Esophagus (tissue), 2 donors: ENCODE data around the gene GNE. TPM values are rescaled to one million over a fixed set of nuclear protein-coding genes. Genes with fewer than 3 reads are reported as not detected.

Source experiments
- H3K27ac ChIP-seq, 2 donors: one replicate each; pipeline ENCODE4 v1.5.1; 2013; ENCODE audit warnings: low read depth in 2 of 2, mild to moderate bottlenecking in 2 of 2, inconsistent platforms in 1 of 2, low read length in 1 of 2, moderate library complexity in 1 of 2
- H3K27me3 ChIP-seq, 2 donors: one replicate each; pipeline ENCODE4 v1.6.1; 2013; ENCODE audit warnings: low read length in 2 of 2, control low read depth in 1 of 2, mild to moderate bottlenecking in 1 of 2; ENCODE audit not compliant: insufficient read depth in 2 of 2, control insufficient read depth in 1 of 2
- H3K36me3 ChIP-seq, 2 donors: one replicate each; pipeline ENCODE4 v1.6.1; 2013; ENCODE audit warnings: low read length in 1 of 2; ENCODE audit not compliant: control insufficient read depth in 2 of 2, insufficient read depth in 2 of 2
- H3K4me1 ChIP-seq, 2 donors: one replicate each; pipeline ENCODE4 v1.6.1; 2013; ENCODE audit warnings: low read length in 1 of 2; ENCODE audit not compliant: control insufficient read depth in 2 of 2, insufficient read depth in 2 of 2
- H3K4me3 ChIP-seq, 2 donors: one replicate each; pipeline ENCODE4 v1.5.1; 2013; ENCODE audit warnings: low read length in 2 of 2, mild to moderate bottlenecking in 2 of 2, low read depth in 1 of 2, moderate library complexity in 1 of 2
- H3K9me3 ChIP-seq, 2 donors: one replicate each; pipeline ENCODE4 v1.6.1; 2013; ENCODE audit warnings: mild to moderate bottlenecking in 2 of 2, low read depth in 1 of 2, low read length in 1 of 2, moderate library complexity in 1 of 2; ENCODE audit not compliant: control insufficient read depth in 2 of 2, insufficient read depth in 1 of 2
- WGBS, 2 donors: extraction: QIAGEN DNeasy Blood & Tissue Kit; methylation state at CpG; one replicate each; pipeline ENCODE4 v1.1.7; 2013; 5-methylcytosine and 5-hydroxymethylcytosine counted together
- polyA plus RNA-seq, 2 donors: library from polyadenylated mRNA; stranded (reverse); fragments of 200-250 nt; gene quantifications; one replicate each; pipeline ENCODE4 v1.2.3, GENCODE V29; 2013
- donor health status: healthy with polysubstance abuse.
- donor health status: Bipolar disorder and iron deficiency.

The GNE gene
- polyA plus RNA-seq, 2 donors = 4.8 to 13.0 TPM

GRCh38 chr9:36204906-36205547 lies 53.2 kb downstream of the GNE start:
- H3K4me3 ChIP-seq = no peak overlapping the region
- peaks cover 30 to 40% of the 10 kb centered on the region in 2 donors for H3K36me3 ChIP-seq
- no peaks in the 10 kb centered on the region for H3K9me3 ChIP-seq
- no peak overlapping the region for H3K27ac ChIP-seq
- no peaks in the 10 kb centered on the region for H3K27me3 ChIP-seq
- no peaks in the 10 kb centered on the region for H3K4me1 ChIP-seq
- 87 to 89% methylated on average over 11 of the region's 11 CpGs for WGBS, 2 donors

DNA sequence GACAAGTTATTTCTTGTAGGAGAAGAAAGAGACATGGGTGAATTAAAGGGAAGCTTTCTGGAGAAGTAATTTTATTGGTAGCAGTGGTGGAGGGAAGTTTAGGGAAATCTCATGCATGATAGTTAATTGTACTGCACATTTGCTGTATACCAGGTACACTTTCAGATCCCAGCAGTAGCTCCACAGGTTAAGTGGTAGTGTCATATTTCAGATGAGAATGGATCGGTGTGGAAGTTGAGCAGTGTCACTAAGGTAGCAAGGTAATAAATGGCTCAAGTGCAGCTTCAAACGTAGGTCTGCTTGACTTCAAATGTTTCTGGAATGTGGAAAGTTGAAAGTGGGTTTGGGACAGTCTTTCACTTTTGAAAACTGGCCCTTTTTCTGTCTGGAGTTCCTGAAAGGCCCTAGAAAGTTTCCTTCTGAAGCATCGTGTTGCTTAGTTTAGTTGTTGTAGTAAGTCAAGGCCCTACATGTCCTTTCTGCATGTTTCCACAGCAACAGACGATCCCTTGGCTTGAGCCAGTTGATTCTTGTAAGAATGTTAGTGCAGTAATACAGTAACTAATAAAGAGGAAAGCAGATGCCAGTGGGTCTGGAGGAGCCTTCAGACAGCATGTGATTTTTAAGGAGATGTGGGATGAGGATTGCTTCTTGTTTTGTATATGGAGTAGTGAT lies 63.8 kb downstream of the GNE start:
- Histone ChIP-seq H3K4me3 (no peak overlapping the region), H3K36me3 (peaks cover 5% of the 10 kb centered on the region in 2 donors), H3K27ac (peak overlapping the region in 1 of 2 donors; percentile 18), H3K4me1 (peaks cover 4 to 8% of the 10 kb centered on the region in 2 donors), H3K27me3 (no peaks in the 10 kb centered on the region), H3K9me3 (no peaks in the 10 kb centered on the region)
- WGBS, 2 donors = 26 to 32% methylated on average over 4 of the region's 4 CpGs

- WGBS, 2 donors = 75 to 77% methylated on average over 3 of the region's 3 CpGs
Measured at GRCh38 chr9:36193023-36193422, 65.2 kb downstream of the GNE start.

DNA sequence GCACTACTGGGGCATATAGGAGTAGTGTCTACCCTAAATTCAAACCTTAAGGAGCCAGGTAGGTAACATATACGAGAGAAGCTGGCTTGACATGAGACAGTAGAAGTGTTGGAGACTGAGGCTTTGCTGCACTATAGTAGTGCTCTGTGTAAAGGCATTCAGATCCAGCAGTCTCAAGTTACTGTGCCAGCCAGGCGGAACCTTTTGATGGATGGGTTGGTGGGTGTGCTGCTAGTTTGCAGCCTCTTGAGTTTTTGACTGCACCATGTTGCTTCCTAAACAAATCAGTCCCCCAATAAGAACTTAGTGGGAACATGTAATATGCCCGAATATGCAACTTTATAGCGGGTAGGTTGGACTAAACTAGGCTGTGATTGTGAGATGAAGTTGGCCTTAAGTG lies 66.1 kb downstream of the GNE start:
- Histone ChIP-seq H3K27me3 (no peaks in the 10 kb centered on the region), H3K36me3 (peaks cover 0 to 2% of the 10 kb centered on the region in 2 donors), H3K4me3 (peak overlapping the region; percentile 12 to 98), H3K4me1 (peaks cover 4 to 8% of the 10 kb centered on the region in 2 donors), H3K27ac (no peak overlapping the region), H3K9me3 (no peaks in the 10 kb centered on the region)
- 62 to 64% methylated on average over 4 of the region's 4 CpGs for WGBS, 2 donors

More at GRCh38 chr9:36193023-36193422, 65.2 kb downstream of the GNE start:
- H3K27ac ChIP-seq = no peak overlapping the region
- no peaks in the 10 kb centered on the region for H3K27me3 ChIP-seq
- peaks cover 0 to 2% of the 10 kb centered on the region in 2 donors for H3K36me3 ChIP-seq
- H3K4me3 ChIP-seq = peak overlapping the region in 1 of 2 donors; percentile 98
- no peaks in the 10 kb centered on the region for H3K9me3 ChIP-seq
- peaks cover 4 to 8% of the 10 kb centered on the region in 2 donors for H3K4me1 ChIP-seq

DNA sequence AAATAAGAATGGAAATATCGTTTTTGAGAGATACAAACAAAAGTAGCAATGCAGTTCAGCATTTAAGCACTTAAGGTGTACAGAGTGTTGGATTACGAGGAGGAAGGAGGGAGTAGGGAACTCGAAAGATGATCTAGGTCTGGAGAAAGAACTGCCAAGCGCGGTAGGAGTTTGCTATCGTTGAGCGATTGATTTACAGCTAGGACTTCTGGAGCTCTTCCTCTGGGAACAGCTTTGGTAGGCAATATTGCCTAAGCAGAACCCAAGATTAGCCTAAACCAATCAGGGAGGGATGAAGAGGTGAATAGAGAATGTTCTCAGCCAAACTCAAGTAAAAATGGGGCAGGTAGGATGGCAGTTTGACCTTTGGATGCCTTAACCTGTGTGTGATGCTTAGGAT lies 66.6 kb downstream of the GNE start:
- Histone ChIP-seq H3K27ac (peak overlapping the region in 1 of 2 donors; percentile 92), H3K27me3 (no peaks in the 10 kb centered on the region), H3K36me3 (peaks cover 0 to 2% of the 10 kb centered on the region in 2 donors), H3K4me3 (peak overlapping the region; percentile 83 to 98), H3K4me1 (peaks cover 4 to 8% of the 10 kb centered on the region in 2 donors), H3K9me3 (no peaks in the 10 kb centered on the region)
- 1 to 2% methylated on average over 7 of the region's 7 CpGs for WGBS, 2 donors

DNA sequence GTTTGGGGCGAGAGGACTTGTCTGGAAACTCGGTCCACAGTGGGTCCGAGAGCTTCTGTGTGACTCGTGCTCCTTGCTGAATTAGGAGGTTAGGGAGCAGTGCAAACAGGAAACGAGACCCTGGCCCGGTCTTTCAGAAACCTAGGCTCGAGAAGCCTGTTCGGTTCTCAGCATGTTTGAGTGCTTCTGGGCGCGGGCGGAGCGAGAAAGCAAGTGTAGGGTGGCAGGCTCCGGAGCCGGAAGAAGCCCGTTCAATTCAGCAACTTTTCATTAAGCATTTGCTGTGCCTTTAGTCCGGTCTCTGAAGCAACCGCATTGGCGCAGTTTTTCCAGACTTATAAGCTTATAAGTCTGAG lies 67.0 kb downstream of the GNE start:
- peaks cover 0 to 2% of the 10 kb centered on the region in 2 donors for H3K36me3 ChIP-seq
- no peaks in the 10 kb centered on the region for H3K9me3 ChIP-seq
- peaks cover 4 to 8% of the 10 kb centered on the region in 2 donors for H3K4me1 ChIP-seq
- peak overlapping the region; percentile 91 to 92 for H3K27ac ChIP-seq
- 0 to 1% methylated on average over 18 of the region's 18 CpGs for WGBS, 2 donors
- H3K27me3 ChIP-seq = no peaks in the 10 kb centered on the region
- peak overlapping the region; percentile 83 to 98 for H3K4me3 ChIP-seq

- H3K4me1 ChIP-seq = peaks cover 4 to 8% of the 10 kb centered on the region in 2 donors
- H3K27ac ChIP-seq = peak within 1 kb of the TSS; percentile 92 to 98
- H3K4me3 ChIP-seq = peak within 1 kb of the TSS; percentile 83 to 98
- 0% methylated on average over 66 to 68 of the region's 68 CpGs for WGBS, 2 donors
- H3K27me3 ChIP-seq = no peaks in the 10 kb centered on the region
- H3K36me3 ChIP-seq = peaks cover 0 to 2% of the 10 kb centered on the region in 2 donors
- no peaks in the 10 kb centered on the region for H3K9me3 ChIP-seq
Measured at GRCh38 chr9:36190388-36191289, 67.6 kb downstream of the GNE start, which contains the start of gene CLTA. Gene CLTA (plus strand): TSS chr9:36190921. CDS start chr9:36191057, 136 bp downstream.

DNA sequence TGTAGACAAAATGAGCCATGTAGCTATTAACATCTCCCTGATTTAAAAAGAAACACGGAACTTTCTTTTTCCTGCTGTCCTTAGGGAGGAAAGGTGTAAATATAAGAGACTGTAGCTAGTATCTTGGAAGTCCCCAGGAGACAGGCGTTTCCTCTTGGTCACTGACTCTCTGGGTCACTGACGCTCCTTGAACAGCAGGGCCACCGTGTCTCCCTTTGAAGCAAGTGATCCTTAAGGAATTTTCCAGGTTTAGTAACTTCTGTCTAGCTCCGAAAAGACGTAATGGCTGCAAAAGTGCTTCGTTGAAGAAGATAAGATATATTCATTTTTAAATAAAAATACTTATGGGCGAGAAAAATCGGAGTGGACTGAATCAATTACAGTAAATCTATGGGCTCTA lies 68.3 kb downstream of the GNE start:
- Histone ChIP-seq H3K4me1 (peaks cover 4 to 8% of the 10 kb centered on the region in 2 donors), H3K36me3 (peaks cover 0 to 2% of the 10 kb centered on the region in 2 donors), H3K4me3 (peak overlapping the region in 1 of 2 donors; percentile 98), H3K27me3 (no peaks in the 10 kb centered on the region), H3K27ac (no peak overlapping the region), H3K9me3 (no peaks in the 10 kb centered on the region)
- 11% methylated on average over 9 of the region's 9 CpGs for WGBS, 2 donors

GRCh38 chr9:36188212-36188611 lies 70.0 kb downstream of the GNE start:
- Histone ChIP-seq H3K27ac (no peak overlapping the region), H3K27me3 (no peaks in the 10 kb centered on the region), H3K9me3 (no peaks in the 10 kb centered on the region), H3K36me3 (no peaks in the 10 kb centered on the region), H3K4me1 (peaks cover 3 to 4% of the 10 kb centered on the region in 2 donors), H3K4me3 (no peak overlapping the region)
- 82% methylated on average over 5 of the region's 5 CpGs for WGBS, 2 donors
